Measurements from ENCODE around the gene CRYGB. TPM values are rescaled to one million over a fixed set of nuclear protein-coding genes. Genes with fewer than 3 reads are reported as not detected.

The CRYGB gene
- polyA plus RNA-seq, 1 of the 3 experiments (the other 2 are of a cell fraction): not detected

DNA sequence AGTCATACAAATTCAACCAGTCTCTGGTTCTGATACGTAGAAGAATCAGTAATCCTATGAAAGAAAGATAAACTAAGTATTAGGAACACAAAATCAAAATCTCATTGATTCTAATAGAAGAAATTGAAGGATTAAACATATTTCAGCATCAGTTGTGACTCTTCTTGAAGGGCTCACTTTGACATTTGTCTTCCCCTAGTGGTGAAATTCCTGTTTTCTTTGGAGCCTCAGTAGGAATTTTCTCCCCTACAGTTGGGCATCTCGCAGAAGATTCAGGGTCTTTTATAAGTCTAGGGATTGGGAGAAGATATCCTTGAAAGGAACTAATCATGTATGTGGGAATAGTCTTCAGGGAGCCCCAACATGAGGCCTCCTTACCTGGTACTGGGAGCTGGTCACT lies 2.8 kb upstream of the CRYGB start:
- WGBS (ENCODE audit: low lambda C conversion rate): 50% methylated on average over 2 of the region's 2 CpGs
- Histone ChIP-seq H3K9me3 (no peaks in the 10 kb centered on the region), H4K20me1 (ENCODE audit: insufficient read depth) (no peaks in the 10 kb centered on the region), H3F3A (replicated peaks; ENCODE audit: insufficient read depth) (no peaks in the 10 kb centered on the region), H3K9me2 (no peaks in the 10 kb centered on the region), H3K9ac (no peak overlapping the region), H3K27ac (ENCODE audit: low read depth in 2 of 2, low read length in 1 of 2) (no peak overlapping the region), H3K4me2 (no peak overlapping the region), H3K27me3 (ENCODE audit: insufficient read depth) (no peaks in the 10 kb centered on the region), H3K36me3 (replicated peaks in 1 of 2; ENCODE audit: control insufficient read depth in 1 of 2, insufficient read depth in 2 of 2, low read length in 1 of 2) (no peaks in the 10 kb centered on the region), H3K79me2 (ENCODE audit: insufficient read depth) (no peaks in the 10 kb centered on the region), H3K4me3 (ENCODE audit: low read depth in 2 of 2, low read length in 1 of 2) (no peak overlapping the region), H2AFZ (ENCODE audit: low read depth) (no peak overlapping the region), H3K4me1 (ENCODE audit: control insufficient read depth in 1 of 2, insufficient read depth in 2 of 2, low read depth in 1 of 2, low read length in 1 of 2) (no peaks in the 10 kb centered on the region)
- ChIA-PET POLR2A (no interaction called here), CTCF (interaction anchor here (0.6 to 3.1 kb wide), 7 partner anchors 12 to 106 kb away, joined by 3 to 11 read pairs (median 4); partner anchors contain the start of gene IDH1)
- no peak for DNase-seq
- TF ChIP-seq, protein P1, sequence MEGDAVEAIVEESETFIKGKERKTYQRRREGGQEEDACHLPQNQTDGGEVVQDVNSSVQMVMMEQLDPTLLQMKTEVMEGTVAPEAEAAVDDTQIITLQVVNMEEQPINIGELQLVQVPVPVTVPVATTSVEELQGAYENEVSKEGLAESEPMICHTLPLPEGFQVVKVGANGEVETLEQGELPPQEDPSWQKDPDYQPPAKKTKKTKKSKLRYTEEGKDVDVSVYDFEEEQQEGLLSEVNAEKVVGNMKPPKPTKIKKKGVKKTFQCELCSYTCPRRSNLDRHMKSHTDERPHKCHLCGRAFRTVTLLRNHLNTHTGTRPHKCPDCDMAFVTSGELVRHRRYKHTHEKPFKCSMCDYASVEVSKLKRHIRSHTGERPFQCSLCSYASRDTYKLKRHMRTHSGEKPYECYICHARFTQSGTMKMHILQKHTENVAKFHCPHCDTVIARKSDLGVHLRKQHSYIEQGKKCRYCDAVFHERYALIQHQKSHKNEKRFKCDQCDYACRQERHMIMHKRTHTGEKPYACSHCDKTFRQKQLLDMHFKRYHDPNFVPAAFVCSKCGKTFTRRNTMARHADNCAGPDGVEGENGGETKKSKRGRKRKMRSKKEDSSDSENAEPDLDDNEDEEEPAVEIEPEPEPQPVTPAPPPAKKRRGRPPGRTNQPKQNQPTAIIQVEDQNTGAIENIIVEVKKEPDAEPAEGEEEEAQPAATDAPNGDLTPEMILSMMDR (IDR thresholded peaks at IDR 0.05): peak; percentile 32
- no peak for TF ChIP-seq ELF1 (IDR thresholded peaks at IDR 0.05)

DNA sequence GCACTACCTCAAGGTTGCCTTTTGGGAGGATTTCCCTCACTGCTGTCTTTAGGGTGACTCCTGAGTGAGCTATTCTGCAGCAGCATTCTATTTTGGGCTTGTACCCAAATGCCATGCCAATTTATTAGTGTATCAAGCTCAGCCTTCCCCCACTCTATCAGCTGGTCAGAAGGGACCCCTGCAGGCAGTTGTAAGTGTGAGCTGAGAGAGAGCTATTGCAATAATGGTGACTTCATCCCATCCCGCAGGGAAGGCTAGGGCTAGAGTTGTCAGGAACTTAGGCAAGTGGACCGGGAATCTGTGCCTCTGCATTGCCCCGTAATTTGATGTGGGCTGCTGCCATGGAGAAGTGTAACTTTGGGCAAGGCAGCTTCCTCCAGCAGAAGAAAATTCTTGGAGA lies 1.8 kb upstream of the CRYGB start:
- Histone ChIP-seq H3K9me3 (no peaks in the 10 kb centered on the region), H3K9ac (no peak overlapping the region)
- WGBS (ENCODE audit: low lambda C conversion rate): 66% methylated on average over 3 of the region's 3 CpGs

More for the DNA sequence above, 1.8 kb upstream of the CRYGB start:
- Histone ChIP-seq H3K27me3 (ENCODE audit: insufficient read depth) (no peaks in the 10 kb centered on the region), H3K79me2 (ENCODE audit: insufficient read depth) (no peaks in the 10 kb centered on the region), H3K27ac (ENCODE audit: low read depth in 2 of 2, low read length in 1 of 2) (no peak overlapping the region), H3K9me2 (no peaks in the 10 kb centered on the region), H3K36me3 (replicated peaks in 1 of 2; ENCODE audit: control insufficient read depth in 1 of 2, insufficient read depth in 2 of 2, low read length in 1 of 2) (no peaks in the 10 kb centered on the region), H3K4me3 (ENCODE audit: low read depth in 2 of 2, low read length in 1 of 2) (no peak overlapping the region), H3K4me2 (no peak overlapping the region), H2AFZ (ENCODE audit: low read depth) (no peak overlapping the region), H4K20me1 (ENCODE audit: insufficient read depth) (no peaks in the 10 kb centered on the region), H3F3A (replicated peaks; ENCODE audit: insufficient read depth) (no peaks in the 10 kb centered on the region), H3K4me1 (ENCODE audit: control insufficient read depth in 1 of 2, insufficient read depth in 2 of 2, low read depth in 1 of 2, low read length in 1 of 2) (peaks cover 1 to 2% of the 10 kb centered on the region in 2 experiments; a peak in 2 of 4 replicates)
- ChIA-PET POLR2A (no interaction called here), CTCF (interaction anchor here (0.6 to 3.1 kb wide), 5 partner anchors 9 to 107 kb away, joined by 3 to 11 read pairs (median 4); partner anchors contain the start of gene IDH1)
- no peak for TF ChIP-seq FOXM1 (IDR thresholded peaks at IDR 0.05; ENCODE audit: low read depth)
- TF ChIP-seq, protein P2, sequence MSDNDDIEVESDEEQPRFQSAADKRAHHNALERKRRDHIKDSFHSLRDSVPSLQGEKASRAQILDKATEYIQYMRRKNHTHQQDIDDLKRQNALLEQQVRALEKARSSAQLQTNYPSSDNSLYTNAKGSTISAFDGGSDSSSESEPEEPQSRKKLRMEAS (IDR thresholded peaks at IDR 0.05; ENCODE audit: low read depth): no peak
- TF ChIP-seq RAD21 (IDR thresholded peaks at IDR 0.05; ENCODE audit: low read length): 0 out of 2 replicates have a peak, but pooled peaks have one; percentile 7
- TF ChIP-seq ELF1 (IDR thresholded peaks at IDR 0.05): no peak
- TF ChIP-seq, protein P3, sequence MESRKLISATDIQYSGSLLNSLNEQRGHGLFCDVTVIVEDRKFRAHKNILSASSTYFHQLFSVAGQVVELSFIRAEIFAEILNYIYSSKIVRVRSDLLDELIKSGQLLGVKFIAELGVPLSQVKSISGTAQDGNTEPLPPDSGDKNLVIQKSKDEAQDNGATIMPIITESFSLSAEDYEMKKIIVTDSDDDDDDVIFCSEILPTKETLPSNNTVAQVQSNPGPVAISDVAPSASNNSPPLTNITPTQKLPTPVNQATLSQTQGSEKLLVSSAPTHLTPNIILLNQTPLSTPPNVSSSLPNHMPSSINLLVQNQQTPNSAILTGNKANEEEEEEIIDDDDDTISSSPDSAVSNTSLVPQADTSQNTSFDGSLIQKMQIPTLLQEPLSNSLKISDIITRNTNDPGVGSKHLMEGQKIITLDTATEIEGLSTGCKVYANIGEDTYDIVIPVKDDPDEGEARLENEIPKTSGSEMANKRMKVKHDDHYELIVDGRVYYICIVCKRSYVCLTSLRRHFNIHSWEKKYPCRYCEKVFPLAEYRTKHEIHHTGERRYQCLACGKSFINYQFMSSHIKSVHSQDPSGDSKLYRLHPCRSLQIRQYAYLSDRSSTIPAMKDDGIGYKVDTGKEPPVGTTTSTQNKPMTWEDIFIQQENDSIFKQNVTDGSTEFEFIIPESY (IDR thresholded peaks at IDR 0.05; ENCODE audit: borderline replicate concordance, low read depth): no peak
- no peak for TF ChIP-seq GATA2 (CRISPR knock-in tag; IDR thresholded peaks at IDR 0.05)
- no peak for TF ChIP-seq SIN3A (IDR thresholded peaks at IDR 0.05; ENCODE audit: borderline replicate concordance, low read depth, low read length)
- TF ChIP-seq GABPA (IDR thresholded peaks at IDR 0.05; ENCODE audit: low read depth): no peak
- no peak for DNase-seq
